GM12872 (cell line): ENCODE data around the gene GRIN2A.

Source experiments
- TF ChIP-seq, protein P1 (sequence below): IDR thresholded peaks from 3 replicates; pipeline ENCODE4 v1.5.1; 2011; ENCODE audit warnings: low read depth, mild to moderate bottlenecking, low read length, moderate library complexity; ENCODE audit not compliant: insufficient read depth

Gene GRIN2A

DNA sequence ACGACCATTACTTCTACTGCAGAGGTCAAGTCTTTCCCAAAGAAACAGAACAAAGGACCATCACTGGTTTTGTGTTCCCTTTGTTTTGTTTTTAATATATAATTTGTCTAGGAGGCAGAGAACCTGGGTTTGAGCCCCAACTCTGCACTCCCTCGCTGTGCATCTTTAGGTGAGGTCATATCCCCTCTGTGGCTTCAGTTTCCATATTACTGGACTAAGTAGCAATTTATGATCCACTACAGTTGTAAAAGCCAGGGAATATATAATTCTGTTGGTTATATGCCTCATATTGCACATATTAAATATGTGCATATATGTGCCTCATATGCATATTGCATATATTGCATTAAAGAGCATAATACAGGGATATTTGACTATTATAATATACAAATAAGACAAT lies 392.0 kb downstream of the GRIN2A start:
- TF ChIP-seq, protein P1, sequence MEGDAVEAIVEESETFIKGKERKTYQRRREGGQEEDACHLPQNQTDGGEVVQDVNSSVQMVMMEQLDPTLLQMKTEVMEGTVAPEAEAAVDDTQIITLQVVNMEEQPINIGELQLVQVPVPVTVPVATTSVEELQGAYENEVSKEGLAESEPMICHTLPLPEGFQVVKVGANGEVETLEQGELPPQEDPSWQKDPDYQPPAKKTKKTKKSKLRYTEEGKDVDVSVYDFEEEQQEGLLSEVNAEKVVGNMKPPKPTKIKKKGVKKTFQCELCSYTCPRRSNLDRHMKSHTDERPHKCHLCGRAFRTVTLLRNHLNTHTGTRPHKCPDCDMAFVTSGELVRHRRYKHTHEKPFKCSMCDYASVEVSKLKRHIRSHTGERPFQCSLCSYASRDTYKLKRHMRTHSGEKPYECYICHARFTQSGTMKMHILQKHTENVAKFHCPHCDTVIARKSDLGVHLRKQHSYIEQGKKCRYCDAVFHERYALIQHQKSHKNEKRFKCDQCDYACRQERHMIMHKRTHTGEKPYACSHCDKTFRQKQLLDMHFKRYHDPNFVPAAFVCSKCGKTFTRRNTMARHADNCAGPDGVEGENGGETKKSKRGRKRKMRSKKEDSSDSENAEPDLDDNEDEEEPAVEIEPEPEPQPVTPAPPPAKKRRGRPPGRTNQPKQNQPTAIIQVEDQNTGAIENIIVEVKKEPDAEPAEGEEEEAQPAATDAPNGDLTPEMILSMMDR, result no peak

DNA sequence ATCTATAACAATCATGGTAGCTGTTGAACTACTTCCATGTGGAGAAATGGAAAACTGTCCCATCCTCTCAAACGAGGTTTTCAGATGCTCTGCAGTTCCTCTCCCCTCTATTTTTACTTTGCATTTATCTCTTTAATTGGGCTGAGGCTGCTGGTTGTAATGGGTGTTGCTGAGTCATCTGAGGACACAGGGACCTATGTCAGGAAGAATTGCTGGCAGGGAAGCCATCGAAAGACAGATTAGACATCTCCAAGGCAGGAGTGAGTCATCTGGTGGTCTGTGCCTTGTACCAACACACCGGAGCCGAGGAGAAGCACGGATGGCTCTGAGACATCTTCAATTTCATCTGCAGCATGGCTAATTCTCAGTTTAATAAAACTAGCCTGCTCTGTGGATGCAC lies 394.5 kb downstream of the GRIN2A start:
- TF ChIP-seq, protein P1, result no peak

DNA sequence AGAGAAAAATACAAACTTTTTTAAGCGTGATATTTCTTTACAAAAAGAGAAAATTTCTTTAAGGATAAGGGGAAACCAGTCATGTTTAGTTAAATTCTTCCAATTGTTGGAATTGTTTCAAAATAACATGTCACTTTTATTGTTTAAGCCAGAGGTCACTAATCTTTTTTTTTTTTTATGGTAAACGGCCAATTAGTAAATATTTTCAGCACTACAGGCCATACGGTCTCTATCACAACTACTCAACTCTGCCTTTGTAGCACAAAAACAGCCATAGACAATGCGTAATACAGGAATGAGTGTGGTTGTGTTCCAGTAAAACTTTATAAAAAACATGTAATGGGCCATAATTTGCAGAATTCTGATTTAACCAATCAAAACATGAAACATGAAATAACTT lies 401.4 kb downstream of the GRIN2A start:
- TF ChIP-seq, protein P1, result no peak

GRCh38 chr16:9778849-9779248 lies 403.4 kb downstream of the GRIN2A start:
- TF ChIP-seq, protein P1, result no peak

- TF ChIP-seq, protein P1, result no peak
Measured at GRCh38 chr16:9775998-9776397, 406.2 kb downstream of the GRIN2A start.

GRCh38 chr16:9773289-9773688 lies 408.9 kb downstream of the GRIN2A start:
- TF ChIP-seq, protein P1, result no peak

GRCh38 chr16:9772526-9773225 lies 409.6 kb downstream of the GRIN2A start:
- TF ChIP-seq, protein P1, result no peak

GRCh38 chr16:9766891-9767290 lies 415.3 kb downstream of the GRIN2A start:
- TF ChIP-seq, protein P1, result no peak
